Sigmoid colon (tissue), 7 donors: Measurements from ENCODE around the gene VSIG2. TPM values are rescaled to one million over a fixed set of nuclear protein-coding genes. Genes with fewer than 3 reads are reported as not detected.
A peak's percentile ranks its signal among the peaks of the same experiment; 100 is the strongest.

Experiments
- DNase-seq: peaks from one replicate; pipeline ENCODE4 v3.0.0-alpha.2; 2019
- H3K27ac ChIP-seq, 4 donors: fragments of 200-600 bp; sonication (generic); one replicate each; pipeline ENCODE4 v1.5.1; 2016 to 2019; ENCODE audit warnings: mild to moderate bottlenecking in 1 of 4
- H3K27me3 ChIP-seq, 3 donors: fragments of 200-600 bp; sonication (generic); one replicate each; pipeline ENCODE4 v1.5.1; 2019; ENCODE audit warnings: mild to moderate bottlenecking in 1 of 3
- H3K36me3 ChIP-seq, 4 donors: fragments of 200-600 bp; sonication (generic); one replicate each; pipeline ENCODE4 v1.5.1; 2016 to 2019
- H3K4me1 ChIP-seq, 4 donors: fragments of 200-600 bp; sonication (generic); one replicate each; pipeline ENCODE4 v1.5.1; 2017 to 2019
- H3K4me3 ChIP-seq, 4 donors: fragments of 200-600 bp; sonication (generic); one replicate each; pipeline ENCODE4 v1.5.1; 2017 to 2019; ENCODE audit warnings: mild to moderate bottlenecking in 2 of 4, moderate library complexity in 1 of 4
- H3K9me3 ChIP-seq, 4 donors: fragments of 200-600 bp in 3 of 4; sonication (generic) in 3 of 4; one replicate each; pipeline versions ENCODE4 v1.5.1 to v1.6.1; 2013 to 2019
- CTCF ChIP-seq, 4 experiments: fragments of 450-650 bp in 3 of 4; fragments of 200-600 bp in 1 of 4; IDR thresholded peaks; one replicate each; pipeline ENCODE4 v1.5.1; 2016 to 2019; ENCODE audit warnings: antibody characterized with exemption in 4 of 4, mild to moderate bottlenecking in 3 of 4, moderate library complexity in 2 of 4
- EP300 ChIP-seq, 4 donors: sonication (generic); formaldehyde crosslinking; IDR thresholded peaks; one replicate each; pipeline ENCODE4 v1.6.1; 2017; ENCODE audit warnings: antibody characterized with exemption in 4 of 4
- POLR2A ChIP-seq, 2 donors: fragments of 450-650 bp; IDR thresholded peaks; one replicate each; pipeline ENCODE4 v1.6.1; 2016; ENCODE audit warnings: antibody characterized with exemption in 2 of 2, mild to moderate bottlenecking in 2 of 2, moderate library complexity in 2 of 2
- POLR2AphosphoS5 ChIP-seq, 4 donors: sonication (generic); formaldehyde crosslinking; IDR thresholded peaks; one replicate each; pipeline ENCODE4 v1.6.1; 2017; ENCODE audit warnings: antibody characterized with exemption in 4 of 4
- WGBS, 2 donors: extraction: QIAGEN DNeasy Blood & Tissue Kit; methylation state at CpG; one replicate each; pipeline ENCODE4 v1.1.7; 2013; 5-methylcytosine and 5-hydroxymethylcytosine counted together
- intact Hi-C: fragments of 100-400 bp; cut with DNase I; formaldehyde crosslinking; loops from one replicate; pipeline ENCODE4 v1.15.1; 2023
- polyA plus RNA-seq, 3 donors: library from polyadenylated mRNA; stranded (reverse); fragments of 200-250 nt; gene quantifications; one replicate each; pipeline ENCODE4 v1.2.3, GENCODE V29; 2013
- total RNA-seq, 4 donors: library from RNA; depleted of rRNA; stranded (reverse); fragments of >200 nt; gene quantifications; one replicate each; pipeline ENCODE4 v1.1.0, GENCODE V29; 2016
- donor health status: healthy with polysubstance abuse.
- donor health status: Bipolar disorder and iron deficiency.
- donor health status: healthy.

VSIG2 gene
- total and polyA plus RNA-seq, 7 donors: 0.36 to 79.3 (median 28.8) TPM; not detected in 1

GRCh38 chr11:124753205-124753604, 1.1 kb upstream of the VSIG2 start:
- H3K4me3 ChIP-seq: no peak overlapping the region
- H3K9me3 ChIP-seq: no peaks in the 10 kb centered on the region
- TF ChIP-seq CTCF (IDR thresholded peaks at IDR 0.05) (no peak), POLR2AphosphoS5 (IDR thresholded peaks at IDR 0.05) (no peak), EP300 (IDR thresholded peaks at IDR 0.05) (no peak), POLR2A (IDR thresholded peaks at IDR 0.05) (no peak)
- DNase-seq: no peak
- intact Hi-C loops: loop anchor here (10.0 kb wide), 1 partner anchor 202 kb away; the partner anchor contains the start of gene CCDC15
- H3K27ac ChIP-seq: no peak overlapping the region
- H3K36me3 ChIP-seq: no peaks in the 10 kb centered on the region
- H3K4me1 ChIP-seq: peaks cover 0 to 10% (median 2%) of the 10 kb centered on the region in 4 donors
- peaks cover 12 to 93% (median 69%) of the 10 kb centered on the region in 3 donors for H3K27me3 ChIP-seq

- Histone ChIP-seq H3K9me3 (no peaks in the 10 kb centered on the region), H3K4me3 (no peak overlapping the region), H3K27ac (no peak overlapping the region), H3K36me3 (no peaks in the 10 kb centered on the region), H3K27me3 (peaks cover 11 to 93% (median 68%) of the 10 kb centered on the region in 3 donors), H3K4me1 (peaks cover 0 to 7% (median 0%) of the 10 kb centered on the region in 4 donors)
- intact Hi-C loops: loop anchor here (10.0 kb wide), 1 partner anchor 202 kb away; the partner anchor contains the start of gene CCDC15
- 48 to 60% methylated on average over 10 of the region's 10 CpGs for WGBS, 2 donors
- TF ChIP-seq CTCF (IDR thresholded peaks at IDR 0.05) (no peak), POLR2AphosphoS5 (IDR thresholded peaks at IDR 0.05) (no peak), POLR2A (IDR thresholded peaks at IDR 0.05) (no peak), EP300 (IDR thresholded peaks at IDR 0.05) (no peak)
- DNase-seq: no peak
These were observed 532 bp upstream of the VSIG2 start for GRCh38 chr11:124752471-124753102.

GRCh38 chr11:124751391-124751740, 689 bp downstream of the VSIG2 start:
- Histone ChIP-seq H3K36me3 (no peaks in the 10 kb centered on the region), H3K9me3 (no peaks in the 10 kb centered on the region), H3K27me3 (peaks cover 13 to 93% (median 68%) of the 10 kb centered on the region in 3 donors), H3K4me3 (peak overlapping the region in 1 of 4 donors; percentile 3), H3K27ac (no peak overlapping the region), H3K4me1 (peaks cover 0 to 17% (median 9%) of the 10 kb centered on the region in 4 donors)
- 36 to 70% methylated on average over 11 of the region's 11 CpGs for WGBS, 2 donors
- TF ChIP-seq POLR2AphosphoS5 (IDR thresholded peaks at IDR 0.05) (no peak), POLR2A (IDR thresholded peaks at IDR 0.05) (no peak), EP300 (IDR thresholded peaks at IDR 0.05) (no peak), CTCF (IDR thresholded peaks at IDR 0.05) (no peak)
- intact Hi-C loops: loop anchor here (10.0 kb wide), 1 partner anchor 203 kb away; the partner anchor contains the start of gene CCDC15
- no peak for DNase-seq

GRCh38 chr11:124749912-124750311, 2.1 kb downstream of the VSIG2 start:
- Histone ChIP-seq H3K4me3 (no peak overlapping the region), H3K27ac (no peak overlapping the region), H3K36me3 (no peaks in the 10 kb centered on the region), H3K27me3 (peaks cover 24 to 97% (median 75%) of the 10 kb centered on the region in 3 donors), H3K9me3 (no peaks in the 10 kb centered on the region), H3K4me1 (peaks cover 0 to 30% (median 21%) of the 10 kb centered on the region in 4 donors)
- WGBS, 2 donors: 70 to 77% methylated on average over 1 of the region's 1 CpG
- TF ChIP-seq EP300 (IDR thresholded peaks at IDR 0.05) (no peak), POLR2A (IDR thresholded peaks at IDR 0.05) (no peak), CTCF (IDR thresholded peaks at IDR 0.05) (no peak), POLR2AphosphoS5 (IDR thresholded peaks at IDR 0.05) (no peak)
- DNase-seq: no peak
- intact Hi-C loops: loop anchor here (10.0 kb wide), 1 partner anchor 205 kb away; the partner anchor contains the start of gene CCDC15
